ENCODE measurements around the gene DGKQ. TPM values are rescaled to one million over a fixed set of nuclear protein-coding genes. Genes with fewer than 3 reads are reported as not detected.

The DGKQ gene
- total RNA-seq, 4 donors from 2014 or later: 51.8 to 147 (median 86.0) TPM

DNA sequence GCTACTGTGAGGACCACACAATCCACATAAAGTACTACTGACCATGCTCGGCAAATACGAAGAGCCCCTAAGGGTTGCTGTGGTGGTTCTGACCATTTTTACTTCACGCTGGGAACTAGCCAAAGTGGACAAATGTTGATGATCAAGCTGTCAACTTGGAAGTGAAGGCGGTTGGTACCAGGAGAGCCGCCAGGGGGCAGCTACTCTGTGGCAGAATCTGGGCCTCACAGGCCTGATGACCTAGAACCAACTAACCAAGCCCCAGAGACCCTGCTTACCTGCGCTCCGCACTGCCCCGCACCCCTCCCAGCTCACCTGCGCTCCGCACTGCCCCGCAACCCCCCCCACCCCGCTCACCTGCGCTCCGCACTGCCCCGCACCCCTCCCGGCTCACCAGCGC, 46.8 kb downstream of the DGKQ start:
- DNase-seq: peak; percentile 47
- intact Hi-C loops (cut with DNase I; ENCODE audit: low total_unique reads): no loop called here

DNA sequence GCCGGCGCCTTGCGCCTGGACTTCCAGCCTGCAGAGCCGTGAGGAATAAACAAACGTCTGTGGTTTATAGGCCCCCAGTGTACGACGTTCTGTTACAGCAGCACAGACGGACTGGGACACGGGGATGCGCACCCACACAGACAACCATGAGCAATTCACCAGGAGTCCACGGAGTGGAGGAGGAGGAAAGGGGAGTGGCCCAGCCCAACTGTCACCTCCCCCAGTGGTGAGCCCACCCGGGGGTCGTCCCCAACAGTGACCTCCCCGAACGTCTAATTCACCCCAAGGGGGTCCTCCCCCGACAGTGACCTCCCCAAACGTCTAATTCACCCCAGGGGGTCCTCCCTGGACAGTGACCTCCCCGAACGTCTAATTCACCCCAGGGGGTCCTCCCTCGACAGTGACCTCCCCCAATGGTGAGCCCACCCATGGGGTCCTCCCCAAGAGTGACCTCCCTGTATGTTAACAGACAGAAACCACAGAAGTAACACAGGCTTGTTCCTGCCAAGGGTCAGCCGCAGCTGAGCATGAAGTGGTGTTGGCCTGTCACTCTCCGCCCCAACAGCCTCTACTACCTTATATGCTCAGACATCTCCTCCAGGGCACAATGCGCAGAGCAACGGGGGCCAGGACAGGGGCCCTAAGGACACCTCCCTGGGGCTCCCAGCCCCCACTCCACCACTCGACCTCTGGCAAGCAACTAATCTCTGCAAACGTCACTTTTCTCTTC, 47.4 kb downstream of the DGKQ start:
- no peaks in the 10 kb centered on the region for H3K27me3 ChIP-seq
- no peak overlapping the region for H3K4me3 ChIP-seq
- H3K4me1 ChIP-seq: peaks cover 17 to 56% (median 24%) of the 10 kb centered on the region in 4 donors
- in situ Hi-C loops (cut with MboI; ENCODE audit: low pct_ligation_motif_present in 1 of 4, low pct_unique_long_range_greater_than_20kb in 1 of 4, low sequenced_read_pairs in 3 of 4) (no loop called here), intact Hi-C loops (cut with DNase I; ENCODE audit: low total_unique reads) (no loop called here)
- H3K9me3 ChIP-seq: no peaks in the 10 kb centered on the region
- no peak for TF ChIP-seq POLR2A (IDR thresholded peaks at IDR 0.05)
- TF ChIP-seq POLR2AphosphoS5 (IDR thresholded peaks at IDR 0.05): no peak
- TF ChIP-seq, protein P1, sequence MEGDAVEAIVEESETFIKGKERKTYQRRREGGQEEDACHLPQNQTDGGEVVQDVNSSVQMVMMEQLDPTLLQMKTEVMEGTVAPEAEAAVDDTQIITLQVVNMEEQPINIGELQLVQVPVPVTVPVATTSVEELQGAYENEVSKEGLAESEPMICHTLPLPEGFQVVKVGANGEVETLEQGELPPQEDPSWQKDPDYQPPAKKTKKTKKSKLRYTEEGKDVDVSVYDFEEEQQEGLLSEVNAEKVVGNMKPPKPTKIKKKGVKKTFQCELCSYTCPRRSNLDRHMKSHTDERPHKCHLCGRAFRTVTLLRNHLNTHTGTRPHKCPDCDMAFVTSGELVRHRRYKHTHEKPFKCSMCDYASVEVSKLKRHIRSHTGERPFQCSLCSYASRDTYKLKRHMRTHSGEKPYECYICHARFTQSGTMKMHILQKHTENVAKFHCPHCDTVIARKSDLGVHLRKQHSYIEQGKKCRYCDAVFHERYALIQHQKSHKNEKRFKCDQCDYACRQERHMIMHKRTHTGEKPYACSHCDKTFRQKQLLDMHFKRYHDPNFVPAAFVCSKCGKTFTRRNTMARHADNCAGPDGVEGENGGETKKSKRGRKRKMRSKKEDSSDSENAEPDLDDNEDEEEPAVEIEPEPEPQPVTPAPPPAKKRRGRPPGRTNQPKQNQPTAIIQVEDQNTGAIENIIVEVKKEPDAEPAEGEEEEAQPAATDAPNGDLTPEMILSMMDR (IDR thresholded peaks at IDR 0.05): no peak
- no peak for TF ChIP-seq EP300 (IDR thresholded peaks at IDR 0.05; ENCODE audit: low read depth)
- H3K27ac ChIP-seq: no peak overlapping the region
- DNase-seq: no peak
- 81 to 100% methylated on average over 4 to 26 of the region's 26 CpGs for WGBS, 2 donors (ENCODE audit: low coverage in 1 of 2)
- H3K36me3 ChIP-seq: no peaks in the 10 kb centered on the region

More for the DNA sequence above, 46.8 kb downstream of the DGKQ start:
- H3K27me3 ChIP-seq: no peaks in the 10 kb centered on the region
- no peaks in the 10 kb centered on the region for H3K36me3 ChIP-seq
- H3K27ac ChIP-seq: no peak overlapping the region
- TF ChIP-seq POLR2A (IDR thresholded peaks at IDR 0.05) (no peak), EP300 (IDR thresholded peaks at IDR 0.05; ENCODE audit: low read depth) (no peak), POLR2AphosphoS5 (IDR thresholded peaks at IDR 0.05) (no peak)
- TF ChIP-seq, protein P1 (IDR thresholded peaks at IDR 0.05): peak; percentile 20 to 37 (median 26)
- 75 to 77% methylated on average over 4 to 10 of the region's 17 CpGs for WGBS, 2 donors (ENCODE audit: low coverage in 1 of 2)
- H3K9me3 ChIP-seq: no peaks in the 10 kb centered on the region
- in situ Hi-C loops (cut with MboI; ENCODE audit: low pct_ligation_motif_present in 1 of 4, low pct_unique_long_range_greater_than_20kb in 1 of 4, low sequenced_read_pairs in 3 of 4): no loop called here
- no peak overlapping the region for H3K4me3 ChIP-seq
- H3K4me1 ChIP-seq: peaks cover 17 to 55% (median 27%) of the 10 kb centered on the region in 4 donors

GRCh38 chr4:925171-925570, 48.2 kb downstream of the DGKQ start:
- 81 to 88% methylated on average over 1 to 9 of the region's 9 CpGs for WGBS, 2 donors (ENCODE audit: low coverage in 1 of 2)
- in situ Hi-C loops (cut with MboI; ENCODE audit: low pct_ligation_motif_present in 1 of 4, low pct_unique_long_range_greater_than_20kb in 1 of 4, low sequenced_read_pairs in 3 of 4) (no loop called here), intact Hi-C loops (cut with DNase I; ENCODE audit: low total_unique reads) (no loop called here)
- TF ChIP-seq, protein P1 (IDR thresholded peaks at IDR 0.05): no peak
- TF ChIP-seq EP300 (IDR thresholded peaks at IDR 0.05; ENCODE audit: low read depth) (no peak), POLR2A (IDR thresholded peaks at IDR 0.05) (no peak), POLR2AphosphoS5 (IDR thresholded peaks at IDR 0.05) (no peak)
- Histone ChIP-seq H3K36me3 (no peaks in the 10 kb centered on the region), H3K9me3 (no peaks in the 10 kb centered on the region), H3K4me1 (peaks cover 9 to 50% (median 17%) of the 10 kb centered on the region in 4 donors), H3K4me3 (no peak overlapping the region), H3K27ac (no peak overlapping the region), H3K27me3 (no peaks in the 10 kb centered on the region)
- no peak for DNase-seq

DNA sequence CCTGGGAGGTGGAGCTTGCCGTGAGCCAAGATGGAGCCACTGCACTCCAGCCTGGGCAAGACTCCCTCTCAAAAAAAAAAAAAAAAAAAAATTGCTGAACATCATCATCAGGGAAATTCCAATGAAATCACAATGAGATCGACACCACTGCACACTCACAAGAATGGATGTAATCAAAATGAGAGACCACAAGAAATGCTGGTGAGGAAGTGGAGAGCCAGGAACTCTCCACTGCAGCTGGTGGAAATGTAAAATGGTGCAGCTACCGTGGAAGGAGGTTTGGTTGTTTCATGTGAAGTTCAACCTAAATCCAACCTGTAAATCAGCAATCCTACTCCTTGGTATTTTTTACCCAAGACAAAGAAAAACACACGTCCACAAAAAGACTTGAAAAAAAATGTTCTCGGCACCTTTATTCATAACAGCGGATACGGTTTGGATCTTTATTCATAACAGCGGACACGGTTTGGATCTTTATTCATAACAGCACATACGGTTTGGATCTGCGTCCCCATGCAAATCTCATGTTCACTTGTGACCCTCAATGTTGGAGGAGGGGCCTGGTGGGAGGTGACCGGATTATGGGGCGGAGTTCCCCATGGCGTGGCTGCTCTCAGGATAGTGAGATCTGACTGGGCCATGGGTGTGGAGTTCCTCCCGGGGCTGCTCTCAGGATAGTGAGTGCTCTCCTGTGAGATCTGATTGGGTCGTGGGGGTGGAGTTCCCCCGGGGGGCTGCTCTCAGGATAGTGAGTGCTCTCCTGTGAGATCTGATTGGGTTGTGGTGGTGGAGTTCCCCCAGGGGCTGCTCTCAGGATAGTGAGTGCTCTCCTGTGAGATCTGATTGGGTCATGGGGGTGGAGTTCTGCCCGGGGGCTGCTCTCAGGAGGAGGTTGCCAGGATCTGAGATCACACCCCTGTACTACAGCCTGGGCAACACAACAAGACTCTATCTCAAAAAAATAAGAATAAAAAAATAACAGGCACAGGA, 49.0 kb downstream of the DGKQ start:
- H3K27me3 ChIP-seq: no peaks in the 10 kb centered on the region
- H3K4me3 ChIP-seq: no peak overlapping the region
- no peaks in the 10 kb centered on the region for H3K36me3 ChIP-seq
- no peak overlapping the region for H3K27ac ChIP-seq
- in situ Hi-C loops (cut with MboI; ENCODE audit: low pct_ligation_motif_present in 1 of 4, low pct_unique_long_range_greater_than_20kb in 1 of 4, low sequenced_read_pairs in 3 of 4): no loop called here
- TF ChIP-seq POLR2A (IDR thresholded peaks at IDR 0.05) (no peak), POLR2AphosphoS5 (IDR thresholded peaks at IDR 0.05) (no peak), EP300 (IDR thresholded peaks at IDR 0.05; ENCODE audit: low read depth) (no peak)
- TF ChIP-seq, protein P1 (IDR thresholded peaks at IDR 0.05): no peak
- H3K9me3 ChIP-seq: no peaks in the 10 kb centered on the region
- 67 to 78% methylated on average over 11 to 18 of the region's 18 CpGs for WGBS, 2 donors (ENCODE audit: low coverage in 1 of 2)
- DNase-seq: peak; percentile 33
- intact Hi-C loops (cut with DNase I; ENCODE audit: low total_unique reads): no loop called here
- H3K4me1 ChIP-seq: peaks cover 3 to 43% (median 9%) of the 10 kb centered on the region in 4 donors

Measured in transverse colon (tissue), 4 donors.